WTC11 (cell line): ENCODE measurements around the gene OLFM3. TPM values are rescaled to one million over a fixed set of nuclear protein-coding genes. Genes with fewer than 3 reads are reported as not detected.

Experiments used
- ATAC-seq: fragments of 200-7000 bp; cut with Tn5 transposase; 2 replicates; pipeline ENCODE4 v1.10.0; 2021; ENCODE audit warnings: mild to moderate bottlenecking, moderate library complexity
- CTCF ChIA-PET: fragments of 300-600 bp; sonication (Branson Sonifier 250); formaldehyde crosslinking; loops from one replicate; lab custom pipeline; 2021; ENCODE audit warnings: antibody characterized with exemption; lab: Charles Lee
- POLR2A ChIA-PET: fragments of 350-600 bp; sonication (Branson Sonifier 250); formaldehyde crosslinking; loops from one replicate; lab custom pipeline; 2021; ENCODE audit warnings: antibody characterized with exemption; lab: Charles Lee
- DNase-seq: peaks from one replicate; pipeline ENCODE4 v3.0.0; 2021; ENCODE audit warnings: low spot score
- H3K27ac Mint-ChIP-seq: 2 replicates; pipeline ENCODE4 v1.8.0; 2021; ENCODE audit warnings: mixed read lengths
- H3K27me3 Mint-ChIP-seq: 2 replicates; pipeline ENCODE4 v1.8.0; 2021; ENCODE audit warnings: low read depth, mild to moderate bottlenecking, moderate library complexity, mixed read lengths
- H3K36me3 Mint-ChIP-seq: 2 replicates; pipeline ENCODE4 v1.8.0; 2021; ENCODE audit warnings: mixed read lengths
- H3K4me1 Mint-ChIP-seq: 2 replicates; pipeline ENCODE4 v1.8.0; 2022; ENCODE audit warnings: mixed read lengths
- H3K4me3 Mint-ChIP-seq: 2 replicates; pipeline ENCODE4 v1.8.0; 2021; ENCODE audit warnings: mild to moderate bottlenecking, moderate library complexity, mixed read lengths
- H3K9me3 Mint-ChIP-seq: 2 replicates; pipeline ENCODE4 v1.8.0; 2021; ENCODE audit warnings: mixed read lengths
- CBFB ChIP-seq: sonication (generic); formaldehyde crosslinking; IDR thresholded peaks from 2 replicates; pipeline ENCODE4 v1.8.1; 2022; ENCODE audit warnings: mild to moderate bottlenecking, low read depth, missing genetic modification reagents
- ETV6 ChIP-seq: sonication (generic); formaldehyde crosslinking; IDR thresholded peaks from 2 replicates; pipeline ENCODE4 v1.8.1; 2022; ENCODE audit warnings: mild to moderate bottlenecking, missing genetic modification reagents
- FOXJ3 ChIP-seq: sonication (generic); formaldehyde crosslinking; IDR thresholded peaks from 2 replicates; pipeline ENCODE4 v1.9.0; 2021; ENCODE audit warnings: missing genetic modification reagents, mild to moderate bottlenecking, borderline replicate concordance
- GABPB1 ChIP-seq: sonication (generic); formaldehyde crosslinking; IDR thresholded peaks from 2 replicates; pipeline ENCODE4 v1.8.1; 2023; ENCODE audit warnings: mild to moderate bottlenecking, missing genetic modification reagents
- GRHL2 ChIP-seq: fragments of 250-450 bp; sonication (Bioruptor Pico); IDR thresholded peaks from 2 replicates; pipeline ENCODE4 v1.8.0; 2022; ENCODE audit warnings: mild to moderate bottlenecking, moderate library complexity; ENCODE audit not compliant: insufficient replicate concordance, severe bottlenecking
- GTF2I ChIP-seq: fragments of 250-450 bp; sonication (Bioruptor Pico); conservative IDR thresholded peaks from 2 replicates; pipeline ENCODE4 v1.4.0; 2021; ENCODE audit warnings: mild to moderate bottlenecking
- HMGA2 ChIP-seq: fragments of 250-450 bp; sonication (Bioruptor Pico); IDR thresholded peaks from 2 replicates; pipeline ENCODE4 v1.4.0; 2021; ENCODE audit warnings: mild to moderate bottlenecking, moderate library complexity
- JUN ChIP-seq: sonication (generic); formaldehyde crosslinking; IDR thresholded peaks from 2 replicates; pipeline ENCODE4 v1.8.0; 2023; ENCODE audit warnings: mild to moderate bottlenecking, missing genetic modification reagents
- MYBL2 ChIP-seq: sonication (generic); formaldehyde crosslinking; IDR thresholded peaks from 2 replicates; pipeline ENCODE4 v1.8.1; 2023; ENCODE audit warnings: mild to moderate bottlenecking, moderate library complexity, missing genetic modification reagents
- NFYB ChIP-seq: sonication (generic); formaldehyde crosslinking; conservative IDR thresholded peaks from 2 replicates; pipeline ENCODE4 v1.8.0; 2022; ENCODE audit warnings: low read depth, missing genetic modification reagents
- NR3C1 ChIP-seq: sonication (generic); formaldehyde crosslinking; conservative IDR thresholded peaks from 2 replicates; pipeline ENCODE4 v1.8.1; 2023; ENCODE audit warnings: low read depth, mild to moderate bottlenecking, missing genetic modification reagents
- PRRX2 ChIP-seq: fragments of 250-450 bp; sonication (Bioruptor Pico); IDR thresholded peaks from 2 replicates; pipeline ENCODE4 v1.8.0; 2021; ENCODE audit warnings: mild to moderate bottlenecking
- RELA ChIP-seq: sonication (generic); formaldehyde crosslinking; IDR thresholded peaks from 2 replicates; pipeline ENCODE4 v1.8.1; 2022; ENCODE audit warnings: missing genetic modification reagents, mild to moderate bottlenecking, borderline replicate concordance
- SMAD4 ChIP-seq: sonication (generic); formaldehyde crosslinking; IDR thresholded peaks from 2 replicates; pipeline ENCODE4 v1.8.0; 2022; ENCODE audit warnings: mild to moderate bottlenecking, missing genetic modification reagents
- SOX15 ChIP-seq: fragments of 250-450 bp; sonication (Bioruptor Pico); IDR thresholded peaks from 2 replicates; pipeline ENCODE4 v1.9.0; 2021; ENCODE audit warnings: mild to moderate bottlenecking
- SP1 ChIP-seq: sonication (generic); formaldehyde crosslinking; conservative IDR thresholded peaks from 2 replicates; pipeline ENCODE4 v1.8.1; 2022; ENCODE audit warnings: missing genetic modification reagents
- TEAD1 ChIP-seq: sonication (generic); formaldehyde crosslinking; IDR thresholded peaks from 2 replicates; pipeline ENCODE4 v1.8.0; 2022; ENCODE audit warnings: mild to moderate bottlenecking, missing genetic modification reagents
- TP53 ChIP-seq: sonication (generic); formaldehyde crosslinking; IDR thresholded peaks from 2 replicates; pipeline ENCODE4 v1.8.1; 2023; ENCODE audit warnings: mild to moderate bottlenecking, missing genetic modification reagents
- ZNF416 ChIP-seq: fragments of 250-450 bp; sonication (Bioruptor Pico); IDR thresholded peaks from 2 replicates; pipeline ENCODE4 v1.9.0; 2021; ENCODE audit warnings: mild to moderate bottlenecking, inconsistent platforms
- ZNF423 ChIP-seq: fragments of 250-450 bp; sonication (Bioruptor Pico); IDR thresholded peaks from 2 replicates; pipeline ENCODE4 v2.1.2; 2022; ENCODE audit warnings: mild to moderate bottlenecking, moderate library complexity
- ZNF671 ChIP-seq: fragments of 250-450 bp; sonication (Bioruptor Pico); IDR thresholded peaks from 2 replicates; pipeline ENCODE4 v1.8.0; 2021; ENCODE audit warnings: mild to moderate bottlenecking
- total RNA-seq: library from RNA; stranded (reverse); gene quantifications from 3 replicates; pipeline ENCODE4 v1.2.3, GENCODE V29; 2021
- TF ChIP-seq, protein P1 (sequence below): sonication (generic); formaldehyde crosslinking; IDR thresholded peaks from 2 replicates; pipeline ENCODE4 v1.8.0; 2022; ENCODE audit warnings: mild to moderate bottlenecking, missing genetic modification reagents
- TF ChIP-seq, protein P2 (sequence below): sonication (generic); formaldehyde crosslinking; IDR thresholded peaks from 2 replicates; pipeline ENCODE4 v1.8.1; 2023; ENCODE audit warnings: mild to moderate bottlenecking, missing genetic modification reagents, moderate library complexity
- TF ChIP-seq, protein P3 (sequence below): sonication (generic); formaldehyde crosslinking; IDR thresholded peaks from 2 replicates; pipeline ENCODE4 v1.8.0; 2022; ENCODE audit warnings: missing genetic modification reagents
- TF ChIP-seq, protein P4 (sequence below): fragments of 250-450 bp; sonication (Bioruptor Pico); IDR thresholded peaks from 2 replicates; pipeline ENCODE4 v1.9.0; 2021; ENCODE audit warnings: moderate library complexity, mild to moderate bottlenecking, inconsistent platforms, borderline replicate concordance
- TF ChIP-seq, protein P5 (sequence below): sonication (generic); formaldehyde crosslinking; IDR thresholded peaks from 2 replicates; pipeline ENCODE4 v1.8.0; 2023; ENCODE audit warnings: missing genetic modification reagents
- TF ChIP-seq, protein P6 (sequence below): sonication (generic); formaldehyde crosslinking; conservative IDR thresholded peaks from 2 replicates; pipeline ENCODE4 v1.8.1; 2023; ENCODE audit warnings: mild to moderate bottlenecking, low read depth, missing genetic modification reagents, moderate library complexity

Gene OLFM3
- total RNA-seq, 1 experiment from 2014 or later = 0.37 TPM

DNA sequence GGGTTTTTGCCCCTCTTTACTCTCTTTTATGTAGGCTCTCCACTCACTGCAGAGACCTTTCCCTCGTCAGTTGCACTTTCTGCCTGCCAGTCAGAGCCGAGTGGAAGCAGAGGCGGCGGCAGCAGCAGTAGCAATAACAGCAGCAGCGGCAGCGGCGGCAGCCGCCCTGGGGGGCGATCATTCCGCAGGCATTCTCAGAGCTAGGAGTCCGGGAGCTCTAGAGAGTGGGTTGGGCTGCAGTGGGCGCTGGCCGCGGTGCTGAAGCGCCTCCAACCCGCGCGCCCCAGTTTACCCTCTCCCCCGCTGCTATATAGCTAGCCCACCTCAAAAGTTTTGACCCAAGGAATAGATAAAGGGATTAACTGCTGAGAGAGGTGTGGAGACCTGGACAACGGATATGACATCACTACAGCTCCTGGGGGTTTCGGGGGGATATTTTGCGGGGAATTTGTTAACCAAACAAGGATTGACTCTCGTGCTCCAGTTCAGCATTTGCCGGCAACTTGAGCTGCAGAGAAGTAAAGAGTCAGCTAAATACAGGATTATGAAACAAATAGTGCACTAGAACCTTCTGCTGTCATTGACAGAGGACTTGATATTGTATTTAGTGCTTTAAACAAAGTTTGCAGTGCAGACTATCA is at the start of gene OLFM3 (continued):
- TF ChIP-seq, protein P1, sequence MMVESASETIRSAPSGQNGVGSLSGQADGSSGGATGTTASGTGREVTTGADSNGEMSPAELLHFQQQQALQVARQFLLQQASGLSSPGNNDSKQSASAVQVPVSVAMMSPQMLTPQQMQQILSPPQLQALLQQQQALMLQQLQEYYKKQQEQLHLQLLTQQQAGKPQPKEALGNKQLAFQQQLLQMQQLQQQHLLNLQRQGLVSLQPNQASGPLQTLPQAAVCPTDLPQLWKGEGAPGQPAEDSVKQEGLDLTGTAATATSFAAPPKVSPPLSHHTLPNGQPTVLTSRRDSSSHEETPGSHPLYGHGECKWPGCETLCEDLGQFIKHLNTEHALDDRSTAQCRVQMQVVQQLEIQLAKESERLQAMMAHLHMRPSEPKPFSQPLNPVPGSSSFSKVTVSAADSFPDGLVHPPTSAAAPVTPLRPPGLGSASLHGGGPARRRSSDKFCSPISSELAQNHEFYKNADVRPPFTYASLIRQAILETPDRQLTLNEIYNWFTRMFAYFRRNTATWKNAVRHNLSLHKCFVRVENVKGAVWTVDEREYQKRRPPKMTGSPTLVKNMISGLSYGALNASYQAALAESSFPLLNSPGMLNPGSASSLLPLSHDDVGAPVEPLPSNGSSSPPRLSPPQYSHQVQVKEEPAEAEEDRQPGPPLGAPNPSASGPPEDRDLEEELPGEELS (CRISPR knock-in tag) = peak; percentile 36; the same call in 1 of the 2 replicates
- TF ChIP-seq ZNF416 (CRISPR knock-in tag) = no peak
- peak; percentile 89 for TF ChIP-seq TP53
- no peak for TF ChIP-seq NR3C1 (CRISPR knock-in tag)
- TF ChIP-seq, protein P2, sequence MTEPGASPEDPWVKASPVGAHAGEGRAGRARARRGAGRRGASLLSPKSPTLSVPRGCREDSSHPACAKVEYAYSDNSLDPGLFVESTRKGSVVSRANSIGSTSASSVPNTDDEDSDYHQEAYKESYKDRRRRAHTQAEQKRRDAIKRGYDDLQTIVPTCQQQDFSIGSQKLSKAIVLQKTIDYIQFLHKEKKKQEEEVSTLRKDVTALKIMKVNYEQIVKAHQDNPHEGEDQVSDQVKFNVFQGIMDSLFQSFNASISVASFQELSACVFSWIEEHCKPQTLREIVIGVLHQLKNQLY (CRISPR knock-in tag) = no peak
- TF ChIP-seq, protein P3, sequence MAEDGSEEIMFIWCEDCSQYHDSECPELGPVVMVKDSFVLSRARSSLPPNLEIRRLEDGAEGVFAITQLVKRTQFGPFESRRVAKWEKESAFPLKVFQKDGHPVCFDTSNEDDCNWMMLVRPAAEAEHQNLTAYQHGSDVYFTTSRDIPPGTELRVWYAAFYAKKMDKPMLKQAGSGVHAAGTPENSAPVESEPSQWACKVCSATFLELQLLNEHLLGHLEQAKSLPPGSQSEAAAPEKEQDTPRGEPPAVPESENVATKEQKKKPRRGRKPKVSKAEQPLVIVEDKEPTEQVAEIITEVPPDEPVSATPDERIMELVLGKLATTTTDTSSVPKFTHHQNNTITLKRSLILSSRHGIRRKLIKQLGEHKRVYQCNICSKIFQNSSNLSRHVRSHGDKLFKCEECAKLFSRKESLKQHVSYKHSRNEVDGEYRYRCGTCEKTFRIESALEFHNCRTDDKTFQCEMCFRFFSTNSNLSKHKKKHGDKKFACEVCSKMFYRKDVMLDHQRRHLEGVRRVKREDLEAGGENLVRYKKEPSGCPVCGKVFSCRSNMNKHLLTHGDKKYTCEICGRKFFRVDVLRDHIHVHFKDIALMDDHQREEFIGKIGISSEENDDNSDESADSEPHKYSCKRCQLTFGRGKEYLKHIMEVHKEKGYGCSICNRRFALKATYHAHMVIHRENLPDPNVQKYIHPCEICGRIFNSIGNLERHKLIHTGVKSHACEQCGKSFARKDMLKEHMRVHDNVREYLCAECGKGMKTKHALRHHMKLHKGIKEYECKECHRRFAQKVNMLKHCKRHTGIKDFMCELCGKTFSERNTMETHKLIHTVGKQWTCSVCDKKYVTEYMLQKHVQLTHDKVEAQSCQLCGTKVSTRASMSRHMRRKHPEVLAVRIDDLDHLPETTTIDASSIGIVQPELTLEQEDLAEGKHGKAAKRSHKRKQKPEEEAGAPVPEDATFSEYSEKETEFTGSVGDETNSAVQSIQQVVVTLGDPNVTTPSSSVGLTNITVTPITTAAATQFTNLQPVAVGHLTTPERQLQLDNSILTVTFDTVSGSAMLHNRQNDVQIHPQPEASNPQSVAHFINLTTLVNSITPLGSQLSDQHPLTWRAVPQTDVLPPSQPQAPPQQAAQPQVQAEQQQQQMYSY (CRISPR knock-in tag) = no peak
- TF ChIP-seq ETV6 (CRISPR knock-in tag) = peak; percentile 58; the same call in 1 of the 2 replicates
- no peak for TF ChIP-seq HMGA2 (CRISPR knock-in tag)
- TF ChIP-seq ZNF671 (CRISPR knock-in tag) = no peak
- TF ChIP-seq RELA (CRISPR knock-in tag) = 0 out of 2 replicates have a peak, but pooled peaks have one; percentile 45
- TF ChIP-seq GRHL2 (CRISPR knock-in tag) = no peak
- no peak for TF ChIP-seq GTF2I (CRISPR knock-in tag)
- no peak for TF ChIP-seq NFYB (CRISPR knock-in tag)
- TF ChIP-seq, all 79 proteins: peak for 24

DNA sequence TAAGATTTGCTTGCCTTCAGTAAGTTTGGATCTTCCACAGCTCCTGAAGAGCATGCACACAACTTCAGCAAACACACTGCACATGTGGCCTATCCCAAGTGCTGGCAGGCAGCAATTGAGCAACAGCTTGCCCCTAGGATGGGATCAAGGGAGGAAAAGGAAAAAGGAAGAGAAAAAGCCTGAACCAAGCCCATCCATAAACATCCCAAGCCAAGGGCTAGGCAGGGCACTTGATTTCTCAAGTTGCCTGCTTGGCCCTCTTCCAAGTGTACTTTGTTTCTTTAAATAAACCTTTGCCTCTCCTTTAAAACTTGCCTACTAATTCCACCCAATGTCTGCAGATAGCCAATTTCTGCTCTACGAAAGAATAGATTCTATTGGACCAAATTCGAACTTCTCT is 49.0 kb upstream of the OLFM3 start:
- no peaks in the 10 kb centered on the region for H3K27me3 Mint-ChIP-seq
- DNase-seq (no peak), ATAC-seq (no peak)
- CTCF ChIA-PET = no interaction called here
- no peaks in the 10 kb centered on the region for H3K4me1 Mint-ChIP-seq
- H3K9me3 Mint-ChIP-seq = no peaks in the 10 kb centered on the region
- no peak overlapping the region for H3K4me3 Mint-ChIP-seq
- H3K36me3 Mint-ChIP-seq = no peaks in the 10 kb centered on the region
- no peak overlapping the region for H3K27ac Mint-ChIP-seq
- POLR2A ChIA-PET = no interaction called here
- TF ChIP-seq MYBL2 (CRISPR knock-in tag) (no peak), CBFB (CRISPR knock-in tag) (no peak), SOX15 (CRISPR knock-in tag) (no peak), ZNF423 (CRISPR knock-in tag) (no peak), SP1 (CRISPR knock-in tag) (no peak), JUN (CRISPR knock-in tag) (no peak), SMAD4 (no peak), FOXJ3 (CRISPR knock-in tag) (no peak), NR3C1 (CRISPR knock-in tag) (no peak), TEAD1 (CRISPR knock-in tag) (no peak), NFYB (CRISPR knock-in tag) (no peak), PRRX2 (no peak), GABPB1 (CRISPR knock-in tag) (no peak)
- TF ChIP-seq, protein P4, sequence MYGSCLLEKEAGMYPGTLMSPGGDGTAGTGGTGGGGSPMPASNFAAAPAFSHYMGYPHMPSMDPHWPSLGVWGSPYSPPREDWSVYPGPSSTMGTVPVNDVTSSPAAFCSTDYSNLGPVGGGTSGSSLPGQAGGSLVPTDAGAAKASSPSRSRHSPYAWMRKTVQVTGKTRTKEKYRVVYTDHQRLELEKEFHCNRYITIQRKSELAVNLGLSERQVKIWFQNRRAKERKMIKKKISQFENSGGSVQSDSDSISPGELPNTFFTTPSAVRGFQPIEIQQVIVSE = no peak
- TF ChIP-seq, protein P5, sequence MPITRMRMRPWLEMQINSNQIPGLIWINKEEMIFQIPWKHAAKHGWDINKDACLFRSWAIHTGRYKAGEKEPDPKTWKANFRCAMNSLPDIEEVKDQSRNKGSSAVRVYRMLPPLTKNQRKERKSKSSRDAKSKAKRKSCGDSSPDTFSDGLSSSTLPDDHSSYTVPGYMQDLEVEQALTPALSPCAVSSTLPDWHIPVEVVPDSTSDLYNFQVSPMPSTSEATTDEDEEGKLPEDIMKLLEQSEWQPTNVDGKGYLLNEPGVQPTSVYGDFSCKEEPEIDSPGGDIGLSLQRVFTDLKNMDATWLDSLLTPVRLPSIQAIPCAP (CRISPR knock-in tag) = no peak
- TF ChIP-seq, protein P6, sequence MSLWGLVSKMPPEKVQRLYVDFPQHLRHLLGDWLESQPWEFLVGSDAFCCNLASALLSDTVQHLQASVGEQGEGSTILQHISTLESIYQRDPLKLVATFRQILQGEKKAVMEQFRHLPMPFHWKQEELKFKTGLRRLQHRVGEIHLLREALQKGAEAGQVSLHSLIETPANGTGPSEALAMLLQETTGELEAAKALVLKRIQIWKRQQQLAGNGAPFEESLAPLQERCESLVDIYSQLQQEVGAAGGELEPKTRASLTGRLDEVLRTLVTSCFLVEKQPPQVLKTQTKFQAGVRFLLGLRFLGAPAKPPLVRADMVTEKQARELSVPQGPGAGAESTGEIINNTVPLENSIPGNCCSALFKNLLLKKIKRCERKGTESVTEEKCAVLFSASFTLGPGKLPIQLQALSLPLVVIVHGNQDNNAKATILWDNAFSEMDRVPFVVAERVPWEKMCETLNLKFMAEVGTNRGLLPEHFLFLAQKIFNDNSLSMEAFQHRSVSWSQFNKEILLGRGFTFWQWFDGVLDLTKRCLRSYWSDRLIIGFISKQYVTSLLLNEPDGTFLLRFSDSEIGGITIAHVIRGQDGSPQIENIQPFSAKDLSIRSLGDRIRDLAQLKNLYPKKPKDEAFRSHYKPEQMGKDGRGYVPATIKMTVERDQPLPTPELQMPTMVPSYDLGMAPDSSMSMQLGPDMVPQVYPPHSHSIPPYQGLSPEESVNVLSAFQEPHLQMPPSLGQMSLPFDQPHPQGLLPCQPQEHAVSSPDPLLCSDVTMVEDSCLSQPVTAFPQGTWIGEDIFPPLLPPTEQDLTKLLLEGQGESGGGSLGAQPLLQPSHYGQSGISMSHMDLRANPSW = no peak
